ENCODE data around the gene URM1.

Gene URM1

DNA sequence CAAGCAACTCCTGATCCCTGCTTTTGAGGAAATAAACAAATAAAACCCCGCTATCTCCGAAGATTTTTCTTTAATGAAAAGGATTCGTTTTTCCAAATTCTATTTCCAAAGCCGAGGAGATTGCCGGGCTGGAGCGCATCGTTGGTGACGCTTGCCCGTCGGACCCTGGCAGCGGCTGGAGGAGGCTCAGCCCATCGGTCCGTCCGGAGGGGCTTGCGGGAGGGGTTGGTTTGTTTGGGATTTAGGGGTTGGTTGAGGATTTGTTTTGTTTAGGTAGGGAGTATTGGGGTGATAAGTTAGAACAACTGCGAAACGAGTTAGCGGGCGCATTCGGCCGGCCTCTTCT lies 20.8 kb downstream of the URM1 start:
- peaks cover 11% of the 10 kb centered on the region for H3K27me3 ChIP-seq (ENCODE audit: control insufficient read depth, insufficient read depth, low read length)
- H3K9ac ChIP-seq (ENCODE audit: low read length): no peak overlapping the region
- peaks cover 9% of the 10 kb centered on the region for H3K36me3 ChIP-seq (ENCODE audit: control insufficient read depth, insufficient read depth, low read length)
- no peaks in the 10 kb centered on the region for H3K4me1 ChIP-seq (ENCODE audit: control insufficient read depth, insufficient read depth, low read length)
- no peaks in the 10 kb centered on the region for H3K9me3 ChIP-seq (ENCODE audit: control insufficient read depth, low read length)
- no peak overlapping the region for H3K4me3 ChIP-seq (ENCODE audit: low read length)

- Histone ChIP-seq H3K4me3 (ENCODE audit: low read length) (no peak overlapping the region), H3K36me3 (ENCODE audit: control insufficient read depth, insufficient read depth, low read length) (peaks cover 3% of the 10 kb centered on the region), H3K9me3 (ENCODE audit: control insufficient read depth, low read length) (no peaks in the 10 kb centered on the region), H3K4me1 (ENCODE audit: control insufficient read depth, insufficient read depth, low read length) (no peaks in the 10 kb centered on the region), H3K27me3 (ENCODE audit: control insufficient read depth, insufficient read depth, low read length) (peaks cover 16% of the 10 kb centered on the region), H3K9ac (ENCODE audit: low read length) (no peak overlapping the region)
Measured at GRCh38 chr9:128392302-128393144, 21.3 kb downstream of the URM1 start.

DNA sequence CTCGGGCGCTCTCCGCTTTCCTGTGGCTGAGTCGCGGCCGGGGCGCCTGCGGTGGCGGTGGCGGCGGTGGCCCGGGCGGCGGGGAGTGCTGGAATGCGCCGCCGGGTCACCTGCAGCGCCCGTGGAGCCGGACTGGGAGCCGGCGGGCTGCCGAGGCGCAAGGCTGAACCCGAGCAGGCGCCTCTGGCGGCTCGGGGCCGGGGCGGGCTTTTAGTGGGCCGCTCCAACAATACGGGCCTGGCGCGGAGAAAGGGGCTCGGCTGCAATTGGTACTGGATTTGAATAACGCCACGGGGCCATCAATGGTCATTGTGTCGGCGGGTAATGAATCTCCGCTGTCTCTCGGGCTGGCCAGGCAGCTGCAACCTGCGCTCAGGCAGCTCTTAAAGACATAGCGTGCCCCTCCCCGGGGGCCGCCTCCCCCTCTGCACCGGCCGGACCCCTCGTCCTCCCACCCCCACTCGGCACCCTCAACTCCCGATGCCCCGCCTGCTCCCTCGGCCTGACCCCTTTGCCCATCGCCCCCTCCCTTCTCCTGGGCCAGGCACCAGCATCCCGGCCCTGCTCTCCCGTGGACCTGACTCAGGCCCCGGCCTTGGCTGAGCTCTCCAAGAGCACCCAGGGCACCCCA lies 22.1 kb downstream of the URM1 start:
- no peak overlapping the region for H3K4me3 ChIP-seq (ENCODE audit: low read length)
- no peaks in the 10 kb centered on the region for H3K9me3 ChIP-seq (ENCODE audit: control insufficient read depth, low read length)
- H3K27me3 ChIP-seq (ENCODE audit: control insufficient read depth, insufficient read depth, low read length): peaks cover 19% of the 10 kb centered on the region
- no peaks in the 10 kb centered on the region for H3K36me3 ChIP-seq (ENCODE audit: control insufficient read depth, insufficient read depth, low read length)
- H3K4me1 ChIP-seq (ENCODE audit: control insufficient read depth, insufficient read depth, low read length): no peaks in the 10 kb centered on the region
- no peak overlapping the region for H3K9ac ChIP-seq (ENCODE audit: low read length)

DNA sequence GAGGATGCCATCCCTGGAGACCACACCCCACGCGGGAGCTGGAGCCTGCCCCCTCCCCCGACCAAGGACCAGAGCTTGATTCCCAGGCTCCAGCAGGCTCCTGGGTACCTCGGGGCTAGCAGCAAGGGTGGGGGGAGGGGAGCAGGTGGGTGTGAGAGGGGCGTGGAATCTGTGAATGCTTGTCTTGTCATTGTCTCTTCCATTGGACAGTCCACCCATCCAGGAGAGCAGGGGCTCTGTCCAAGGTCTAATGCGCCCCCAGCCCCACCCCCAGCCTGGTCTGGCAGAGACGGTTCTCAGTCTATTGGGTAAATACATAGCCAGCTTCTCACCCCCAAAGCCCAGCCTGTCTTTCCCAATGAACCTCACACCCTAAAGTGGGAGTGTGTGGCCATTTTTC lies 22.8 kb downstream of the URM1 start:
- H3K27me3 ChIP-seq (ENCODE audit: control insufficient read depth, insufficient read depth, low read length): peaks cover 19% of the 10 kb centered on the region
- no peak overlapping the region for H3K4me3 ChIP-seq (ENCODE audit: low read length)
- no peaks in the 10 kb centered on the region for H3K36me3 ChIP-seq (ENCODE audit: control insufficient read depth, insufficient read depth, low read length)
- no peak overlapping the region for H3K9ac ChIP-seq (ENCODE audit: low read length)
- H3K9me3 ChIP-seq (ENCODE audit: control insufficient read depth, low read length): no peaks in the 10 kb centered on the region
- no peaks in the 10 kb centered on the region for H3K4me1 ChIP-seq (ENCODE audit: control insufficient read depth, insufficient read depth, low read length)

GRCh38 chr9:128394379-128395168 lies 23.4 kb downstream of the URM1 start:
- Histone ChIP-seq H3K9ac (ENCODE audit: low read length) (no peak overlapping the region), H3K9me3 (ENCODE audit: control insufficient read depth, low read length) (no peaks in the 10 kb centered on the region), H3K36me3 (ENCODE audit: control insufficient read depth, insufficient read depth, low read length) (no peaks in the 10 kb centered on the region), H3K4me1 (ENCODE audit: control insufficient read depth, insufficient read depth, low read length) (no peaks in the 10 kb centered on the region), H3K27me3 (ENCODE audit: control insufficient read depth, insufficient read depth, low read length) (peaks cover 19% of the 10 kb centered on the region), H3K4me3 (ENCODE audit: low read length) (no peak overlapping the region)

DNA sequence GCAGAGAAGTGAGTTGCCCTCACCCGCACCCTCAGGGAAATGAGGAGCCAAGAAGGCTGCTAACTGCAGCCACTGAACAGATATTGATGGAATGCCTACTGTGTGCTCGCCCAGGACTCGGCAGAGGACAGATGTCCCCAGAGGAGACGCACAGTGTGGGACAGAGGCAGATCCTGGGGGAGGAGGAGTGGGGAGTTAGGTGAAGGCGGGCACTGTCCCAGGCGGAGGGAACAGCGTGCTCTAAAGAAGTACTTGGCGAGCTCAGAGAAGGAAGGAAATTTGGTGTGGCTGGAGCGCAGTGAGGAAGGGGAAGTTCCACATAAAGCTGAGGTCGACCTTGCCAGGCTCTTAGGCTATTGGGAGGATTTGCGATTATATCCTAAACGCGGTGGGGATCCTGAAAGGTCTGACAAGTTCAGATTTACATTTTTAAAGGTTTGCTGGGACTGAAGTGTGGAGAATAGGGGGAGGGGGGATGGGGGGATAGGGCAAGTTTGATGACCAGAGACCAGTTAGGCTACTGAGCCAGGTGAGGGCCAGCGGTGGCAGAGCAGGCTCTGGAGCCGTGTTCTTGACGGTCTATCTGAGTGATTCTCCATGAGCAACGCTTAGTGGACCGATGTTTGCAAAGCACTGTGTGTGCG lies 25.9 kb downstream of the URM1 start:
- H3K9me3 ChIP-seq (ENCODE audit: control insufficient read depth, low read length): no peaks in the 10 kb centered on the region
- no peaks in the 10 kb centered on the region for H3K36me3 ChIP-seq (ENCODE audit: control insufficient read depth, insufficient read depth, low read length)
- peaks cover 19% of the 10 kb centered on the region for H3K27me3 ChIP-seq (ENCODE audit: control insufficient read depth, insufficient read depth, low read length)
- no peaks in the 10 kb centered on the region for H3K4me1 ChIP-seq (ENCODE audit: control insufficient read depth, insufficient read depth, low read length)
- H3K9ac ChIP-seq (ENCODE audit: low read length): no peak overlapping the region
- no peak overlapping the region for H3K4me3 ChIP-seq (ENCODE audit: low read length)

DNA sequence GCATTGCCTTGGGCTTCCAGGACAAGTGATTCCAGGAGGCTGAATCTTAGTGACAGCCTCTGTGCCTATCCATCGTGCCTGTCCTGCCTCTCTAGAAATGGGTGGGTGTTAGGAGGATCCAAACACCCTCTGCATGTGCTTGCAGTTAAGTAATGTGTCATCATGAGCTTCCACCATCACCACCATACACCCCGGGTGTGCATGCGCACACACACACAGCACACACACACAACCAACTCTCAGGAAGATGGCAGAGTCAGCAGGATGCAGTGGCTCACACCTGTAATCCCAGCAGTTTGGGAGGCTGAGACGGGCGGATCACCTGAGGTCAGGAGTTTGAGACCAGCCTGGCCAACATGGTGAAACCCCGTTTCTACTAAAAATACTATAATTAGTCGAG lies 26.7 kb downstream of the URM1 start:
- no peak overlapping the region for H3K4me3 ChIP-seq (ENCODE audit: low read length)
- H3K36me3 ChIP-seq (ENCODE audit: control insufficient read depth, insufficient read depth, low read length): no peaks in the 10 kb centered on the region
- no peaks in the 10 kb centered on the region for H3K9me3 ChIP-seq (ENCODE audit: control insufficient read depth, low read length)
- no peaks in the 10 kb centered on the region for H3K4me1 ChIP-seq (ENCODE audit: control insufficient read depth, insufficient read depth, low read length)
- H3K27me3 ChIP-seq (ENCODE audit: control insufficient read depth, insufficient read depth, low read length): peaks cover 19% of the 10 kb centered on the region
- H3K9ac ChIP-seq (ENCODE audit: low read length): no peak overlapping the region

- H3K9me3 ChIP-seq (ENCODE audit: control insufficient read depth, low read length): no peaks in the 10 kb centered on the region
- H3K4me3 ChIP-seq (ENCODE audit: low read length): no peak overlapping the region
- H3K36me3 ChIP-seq (ENCODE audit: control insufficient read depth, insufficient read depth, low read length): no peaks in the 10 kb centered on the region
- H3K27me3 ChIP-seq (ENCODE audit: control insufficient read depth, insufficient read depth, low read length): peaks cover 18% of the 10 kb centered on the region
- H3K4me1 ChIP-seq (ENCODE audit: control insufficient read depth, insufficient read depth, low read length): no peaks in the 10 kb centered on the region
- H3K9ac ChIP-seq (ENCODE audit: low read length): no peak overlapping the region
Measured at GRCh38 chr9:128399861-128400260, 28.7 kb downstream of the URM1 start.

- Histone ChIP-seq H3K27me3 (ENCODE audit: control insufficient read depth, insufficient read depth, low read length) (no peaks in the 10 kb centered on the region), H3K4me1 (ENCODE audit: control insufficient read depth, insufficient read depth, low read length) (peaks cover 6% of the 10 kb centered on the region), H3K9ac (ENCODE audit: low read length) (no peak overlapping the region), H3K4me3 (ENCODE audit: low read length) (no peak overlapping the region), H3K9me3 (ENCODE audit: control insufficient read depth, low read length) (no peaks in the 10 kb centered on the region), H3K36me3 (ENCODE audit: control insufficient read depth, insufficient read depth, low read length) (no peaks in the 10 kb centered on the region)
Measured at GRCh38 chr9:128404560-128404959, 33.4 kb downstream of the URM1 start.

- Histone ChIP-seq H3K9me3 (ENCODE audit: control insufficient read depth, low read length) (no peaks in the 10 kb centered on the region), H3K4me3 (ENCODE audit: low read length) (no peak overlapping the region), H3K36me3 (ENCODE audit: control insufficient read depth, insufficient read depth, low read length) (no peaks in the 10 kb centered on the region), H3K9ac (ENCODE audit: low read length) (no peak overlapping the region), H3K27me3 (ENCODE audit: control insufficient read depth, insufficient read depth, low read length) (no peaks in the 10 kb centered on the region), H3K4me1 (ENCODE audit: control insufficient read depth, insufficient read depth, low read length) (peaks cover 6% of the 10 kb centered on the region)
Measured at GRCh38 chr9:128405077-128405779, 34.1 kb downstream of the URM1 start.

DNA sequence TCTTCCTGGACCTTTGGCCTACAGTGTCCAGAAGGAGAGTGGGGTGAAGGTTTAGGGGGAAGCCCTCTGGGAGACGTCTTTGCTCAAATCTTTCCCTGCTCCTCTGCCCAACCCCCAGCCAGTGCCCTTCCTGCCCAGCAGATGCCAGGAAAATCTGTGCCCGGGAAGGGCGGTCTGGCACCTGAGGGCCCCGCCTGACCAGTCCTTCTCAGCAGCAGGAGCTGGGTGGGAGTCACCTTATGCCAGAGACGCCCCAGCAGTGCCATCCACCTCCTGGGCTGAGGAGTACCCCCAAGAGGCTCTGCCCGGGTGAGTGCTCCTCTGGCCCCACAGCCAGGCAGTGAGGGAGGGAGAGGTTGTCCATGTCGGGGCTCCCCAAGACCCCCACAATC lies 34.6 kb downstream of the URM1 start:
- no peaks in the 10 kb centered on the region for H3K27me3 ChIP-seq (ENCODE audit: control insufficient read depth, insufficient read depth, low read length)
- H3K9ac ChIP-seq (ENCODE audit: low read length): no peak overlapping the region

More for the DNA sequence above, 34.6 kb downstream of the URM1 start:
- Histone ChIP-seq H3K36me3 (ENCODE audit: control insufficient read depth, insufficient read depth, low read length) (no peaks in the 10 kb centered on the region), H3K4me1 (ENCODE audit: control insufficient read depth, insufficient read depth, low read length) (peaks cover 6% of the 10 kb centered on the region), H3K9me3 (ENCODE audit: control insufficient read depth, low read length) (no peaks in the 10 kb centered on the region), H3K4me3 (ENCODE audit: low read length) (no peak overlapping the region)

All from mucosa of stomach (tissue), 1 donor.